B cell (primary cell): ENCODE data around the gene KCNJ14. TPM values are rescaled to one million over a fixed set of nuclear protein-coding genes. Genes with fewer than 3 reads are reported as not detected.

Experiments used
- ATAC-seq: fragments of 200-7000 bp; cut with Tn5 transposase; one replicate; pipeline ENCODE4 v1.10.0; 2021; ENCODE audit warnings: low read depth, mild to moderate bottlenecking, moderate number of reproducible peaks, moderate library complexity
- CTCF ChIA-PET: fragments of 350-600 bp; sonication (Branson Sonifier 250); formaldehyde crosslinking; loops from one replicate; lab custom pipeline; 2021; ENCODE audit warnings: antibody characterized with exemption, inconsistent platforms; lab: Charles Lee
- POLR2A ChIA-PET: fragments of 350-600 bp; sonication (Branson Sonifier 250); formaldehyde crosslinking; loops from one replicate; lab custom pipeline; 2021; ENCODE audit warnings: antibody characterized with exemption; lab: Charles Lee
- DNase-seq: peaks from one replicate; pipeline ENCODE4 v3.0.0; 2013
- H2AFZ ChIP-seq: 2 replicates; pipeline ENCODE4 v1.6.1; 2012; ENCODE audit warnings: mild to moderate bottlenecking, low read depth, low read length; ENCODE audit not compliant: insufficient read depth, poor library complexity, severe bottlenecking
- H3K27ac ChIP-seq, 2 donors: 1 replicate in 1 of 2; 2 replicates in 1 of 2; pipeline ENCODE4 v1.5.1; 2012 to 2013; ENCODE audit warnings: low read length in 2 of 2, mild to moderate bottlenecking in 2 of 2, moderate library complexity in 1 of 2
- H3K27me3 ChIP-seq, 4 experiments: fragments of 200-600 bp in 1 of 4; sonication (generic) in 1 of 4; replicated peaks in 1 of 4; 1 replicate in 2 of 4; 2 replicates in 2 of 4; pipeline versions ENCODE4 v1.6.1 to v1.7.0; 2013 to 2016; ENCODE audit warnings: low read length in 3 of 4, mild to moderate bottlenecking in 2 of 4, mixed read lengths in 1 of 4, moderate library complexity in 1 of 4; ENCODE audit not compliant: insufficient read depth in 4 of 4, control insufficient read depth in 3 of 4; ENCODE audit errors: control extremely low read depth in 1 of 4
- H3K36me3 ChIP-seq, 2 experiments: replicated peaks in 1 of 2; 1 replicate in 1 of 2; 2 replicates in 1 of 2; pipeline versions ENCODE4 v1.6.1 to v1.7.1; 2013; ENCODE audit warnings: low read length in 1 of 2; ENCODE audit not compliant: insufficient read depth in 2 of 2, control insufficient read depth in 1 of 2; ENCODE audit errors: control extremely low read depth in 1 of 2, extremely low read depth in 1 of 2
- H3K4me1 ChIP-seq, 2 donors: fragments of 200-600 bp in 1 of 2; sonication (generic) in 1 of 2; 1 replicate in 1 of 2; 2 replicates in 1 of 2; pipeline versions ENCODE4 v1.5.1 to v1.6.1; 2013 to 2017; ENCODE audit warnings: low read length in 2 of 2; ENCODE audit not compliant: control insufficient read depth in 2 of 2, insufficient read depth in 2 of 2
- H3K4me2 ChIP-seq: replicated peaks from 2 replicates; pipeline ENCODE3; 2012; ENCODE audit warnings: mild to moderate bottlenecking, low read depth, low read length; ENCODE audit not compliant: poor library complexity, severe bottlenecking
- H3K4me3 ChIP-seq, 5 experiments: fragments of 200-600 bp in 1 of 5; sonication (generic) in 1 of 5; 1 replicate in 3 of 5; 2 replicates in 2 of 5; pipeline versions ENCODE4 v1.5.1 to v1.7.0; 2011 to 2016; ENCODE audit warnings: low read length in 4 of 5, mild to moderate bottlenecking in 4 of 5, low read depth in 2 of 5, control low read depth in 1 of 5, moderate library complexity in 1 of 5; ENCODE audit not compliant: insufficient read depth in 1 of 5; ENCODE audit errors: control extremely low read depth in 1 of 5, extremely low read depth in 1 of 5
- H3K79me2 ChIP-seq: fragments of 200-600 bp; sonication (generic); one replicate; pipeline ENCODE4 v1.6.0; 2016; ENCODE audit warnings: low read length; ENCODE audit not compliant: control insufficient read depth, insufficient read depth
- H3K9ac ChIP-seq: fragments of 200-600 bp; sonication (generic); 2 replicates; pipeline ENCODE4 v1.6.1; 2017; ENCODE audit warnings: mild to moderate bottlenecking, low read length, moderate library complexity
- H3K9me3 ChIP-seq, 3 donors: one replicate each; pipeline versions ENCODE4 v1.6.1 to v1.7.1; 2013; ENCODE audit warnings: low read length in 2 of 3; ENCODE audit not compliant: control insufficient read depth in 2 of 3, insufficient read depth in 1 of 3; ENCODE audit errors: control extremely low read depth in 1 of 3
- H4K20me1 ChIP-seq: 2 replicates; pipeline ENCODE4 v1.6.0; 2012; ENCODE audit warnings: mild to moderate bottlenecking, low read length; ENCODE audit not compliant: insufficient read depth, control insufficient read depth, poor library complexity, severe bottlenecking
- H3K27ac Mint-ChIP-seq: one replicate; pipeline ENCODE4 v1.8.0; 2021; ENCODE audit warnings: mixed read lengths
- H3K27me3 Mint-ChIP-seq: one replicate; pipeline ENCODE4 v1.8.0; 2021; ENCODE audit warnings: mixed read lengths
- H3K4me1 Mint-ChIP-seq: one replicate; pipeline ENCODE4 v1.8.0; 2021; ENCODE audit warnings: mixed read lengths
- H3K4me3 Mint-ChIP-seq: one replicate; pipeline ENCODE4 v1.8.0; 2021; ENCODE audit warnings: mixed read lengths
- H3K9me3 Mint-ChIP-seq: one replicate; pipeline ENCODE4 v1.8.0; 2022; ENCODE audit warnings: mixed read lengths; ENCODE audit not compliant: insufficient read depth
- EZH2 ChIP-seq: IDR thresholded peaks from 2 replicates; pipeline ENCODE4 v1.6.1; 2012; ENCODE audit warnings: borderline replicate concordance, low read depth, mild to moderate bottlenecking, moderate library complexity, low read length; ENCODE audit not compliant: insufficient read depth, poor library complexity, severe bottlenecking
- WGBS: methylation state at CpG from one replicate; pipeline ENCODE4 v1.1.5; 2013; ENCODE audit warnings: missing lambda C conversion rate; ENCODE audit not compliant: insufficient coverage; 5-methylcytosine and 5-hydroxymethylcytosine counted together
- intact Hi-C: fragments of 100-400 bp; cut with micrococcal nuclease; formaldehyde crosslinking; loops from one replicate; pipeline ENCODE4 v1.10.0; 2022
- polyA plus RNA-seq: library from polyadenylated mRNA; depleted of rRNA; stranded (reverse); fragments of >200 nt; gene quantifications from 2 replicates; pipeline ENCODE4 v1.2.3, GENCODE V29; 2012
- total RNA-seq, 2 donors: library from RNA; stranded (reverse); fragments of 120-200 nt in 1 of 2; gene quantifications; 1 replicate in 1 of 2; 2 replicates in 1 of 2; pipeline versions ENCODE4 v1.2.3 to v1.2.4, GENCODE V29; 2013 to 2022
- TF ChIP-seq, protein P1 (sequence below): fragments of 200-600 bp; IDR thresholded peaks from one replicate; pipeline ENCODE4 v1.8.0; 2022; ENCODE audit warnings: antibody characterized with exemption, mild to moderate bottlenecking

KCNJ14 gene
- total and polyA plus RNA-seq, 2 donors (not counting 1 experiment from before 2014, with no cell fraction given) = 1.5 to 2.3 TPM

- H3K27me3 Mint-ChIP-seq = peaks cover 39% of the 10 kb centered on the region
- Histone ChIP-seq H3K9me3 (peaks cover 0 to 20% (median 0%) of the 10 kb centered on the region in 3 donors), H2AFZ (peak overlapping the region; percentile 52), H3K27me3 (peaks cover 0 to 47% (median 10%) of the 10 kb centered on the region in 4 experiments), H4K20me1 (no peaks in the 10 kb centered on the region), H3K4me1 (peaks cover 16 to 19% of the 10 kb centered on the region in 2 donors), H3K27ac (no peak overlapping the region), H3K4me2 (peak overlapping the region; percentile 70), H3K4me3 (peak overlapping the region in 1 of 5 experiments; percentile 43), H3K79me2 (no peaks in the 10 kb centered on the region), H3K36me3 (no peaks in the 10 kb centered on the region), H3K9ac (peak overlapping the region; percentile 44)
- CTCF ChIA-PET = interaction anchor here (0.6 to 1.3 kb wide), 3 partner anchors 27 to 1529 kb away, joined by 3 to 7 read pairs (median 3); partner anchors contain the start of gene KDELR1
- peak overlapping the region; percentile 90 for H3K4me3 Mint-ChIP-seq
- TF ChIP-seq, protein P1, sequence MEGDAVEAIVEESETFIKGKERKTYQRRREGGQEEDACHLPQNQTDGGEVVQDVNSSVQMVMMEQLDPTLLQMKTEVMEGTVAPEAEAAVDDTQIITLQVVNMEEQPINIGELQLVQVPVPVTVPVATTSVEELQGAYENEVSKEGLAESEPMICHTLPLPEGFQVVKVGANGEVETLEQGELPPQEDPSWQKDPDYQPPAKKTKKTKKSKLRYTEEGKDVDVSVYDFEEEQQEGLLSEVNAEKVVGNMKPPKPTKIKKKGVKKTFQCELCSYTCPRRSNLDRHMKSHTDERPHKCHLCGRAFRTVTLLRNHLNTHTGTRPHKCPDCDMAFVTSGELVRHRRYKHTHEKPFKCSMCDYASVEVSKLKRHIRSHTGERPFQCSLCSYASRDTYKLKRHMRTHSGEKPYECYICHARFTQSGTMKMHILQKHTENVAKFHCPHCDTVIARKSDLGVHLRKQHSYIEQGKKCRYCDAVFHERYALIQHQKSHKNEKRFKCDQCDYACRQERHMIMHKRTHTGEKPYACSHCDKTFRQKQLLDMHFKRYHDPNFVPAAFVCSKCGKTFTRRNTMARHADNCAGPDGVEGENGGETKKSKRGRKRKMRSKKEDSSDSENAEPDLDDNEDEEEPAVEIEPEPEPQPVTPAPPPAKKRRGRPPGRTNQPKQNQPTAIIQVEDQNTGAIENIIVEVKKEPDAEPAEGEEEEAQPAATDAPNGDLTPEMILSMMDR = no peak
- TF ChIP-seq EZH2 = no peak
- no peaks in the 10 kb centered on the region for H3K9me3 Mint-ChIP-seq
- intact Hi-C loops = loop anchor here (1.0 kb wide), 1 partner anchor 27 kb away; the partner anchor contains the start of gene GRWD1
- POLR2A ChIA-PET = interaction anchor here (1.0 kb wide), 1 partner anchor 27 kb away, joined by 5 read pairs; the partner anchor contains the start of gene KDELR1
- 72% methylated on average over 6 of the region's 6 CpGs for WGBS
- DNase-seq = peak; percentile 33
- H3K4me1 Mint-ChIP-seq = peaks cover 24% of the 10 kb centered on the region
- H3K27ac Mint-ChIP-seq = peak overlapping the region; percentile 10
- ATAC-seq = no peak
Measured at GRCh38 chr19:48418317-48419064, 36.9 kb upstream of the KCNJ14 start.
